ENCODE data around the gene CD19.
"Not testable (repeated sequence)": the region's sequence is repeated elsewhere in the genome, so short reads cannot be mapped to it uniquely, and the experiment has no call there.

Gene CD19

DNA sequence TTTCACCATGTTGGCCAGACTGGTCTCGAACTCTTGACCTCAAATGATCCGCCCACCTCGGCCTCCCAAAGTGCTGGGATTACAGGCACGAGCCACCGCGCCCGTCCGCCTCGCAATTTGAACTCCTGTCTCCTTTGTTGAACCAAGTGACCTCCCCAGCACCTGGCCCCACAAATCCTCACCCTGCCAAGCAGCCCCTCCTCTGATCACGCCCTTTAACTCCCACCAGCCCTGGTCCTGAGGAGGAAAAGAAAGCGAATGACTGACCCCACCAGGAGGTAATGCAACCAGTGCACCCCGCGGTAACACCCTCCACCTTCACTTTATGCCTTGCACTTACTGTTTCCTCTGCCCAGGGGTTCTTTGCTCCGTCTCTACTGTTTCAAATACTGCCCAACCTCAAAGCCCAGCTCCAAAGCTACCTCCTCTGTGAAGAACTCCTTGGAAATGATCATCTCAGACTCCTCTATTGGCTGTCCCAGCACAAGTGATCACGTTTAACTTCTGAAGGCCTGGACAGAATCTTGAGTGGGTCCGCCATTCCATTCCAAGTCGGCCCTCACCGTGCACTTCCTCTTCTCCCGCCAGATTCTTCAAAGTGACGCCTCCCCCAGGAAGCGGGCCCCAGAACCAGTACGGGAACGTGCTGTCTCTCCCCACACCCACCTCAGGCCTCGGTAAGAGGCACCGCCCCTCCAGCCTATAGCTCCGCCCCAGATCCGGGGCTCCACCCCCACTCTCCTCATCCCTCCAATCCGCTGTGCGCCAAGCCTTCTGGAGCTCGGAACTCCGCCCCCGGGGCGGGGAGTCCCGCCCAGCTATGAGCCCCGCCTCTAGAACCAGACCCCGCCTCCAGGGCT is 4.4 kb downstream of the CD19 start:
- peak; percentile 70 to 79 for DNase-seq (ENCODE audit: low read depth in 1 of 2, low spot score in 1 of 2)

DNA sequence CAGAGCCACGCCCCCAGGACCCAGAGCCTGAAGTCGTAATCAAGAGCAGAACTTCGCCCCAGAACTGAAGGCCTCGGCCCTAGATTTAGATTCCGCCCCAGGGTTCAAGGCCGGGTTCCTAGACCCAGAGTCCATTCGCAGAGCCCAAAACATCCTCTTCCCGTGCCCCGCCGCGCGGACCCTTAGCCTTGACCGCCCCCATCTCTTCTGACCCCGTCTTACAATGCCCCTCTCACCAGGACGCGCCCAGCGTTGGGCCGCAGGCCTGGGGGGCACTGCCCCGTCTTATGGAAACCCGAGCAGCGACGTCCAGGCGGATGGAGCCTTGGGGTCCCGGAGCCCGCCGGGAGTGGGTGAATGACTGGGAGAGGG is 5.0 kb downstream of the CD19 start:
- no peak for DNase-seq (ENCODE audit: low read depth in 1 of 2, low spot score in 1 of 2)

GRCh38 chr16:28937222-28937876 is 5.6 kb downstream of the CD19 start:
- no peak for DNase-seq (ENCODE audit: low read depth in 1 of 2, low spot score in 1 of 2)

DNA sequence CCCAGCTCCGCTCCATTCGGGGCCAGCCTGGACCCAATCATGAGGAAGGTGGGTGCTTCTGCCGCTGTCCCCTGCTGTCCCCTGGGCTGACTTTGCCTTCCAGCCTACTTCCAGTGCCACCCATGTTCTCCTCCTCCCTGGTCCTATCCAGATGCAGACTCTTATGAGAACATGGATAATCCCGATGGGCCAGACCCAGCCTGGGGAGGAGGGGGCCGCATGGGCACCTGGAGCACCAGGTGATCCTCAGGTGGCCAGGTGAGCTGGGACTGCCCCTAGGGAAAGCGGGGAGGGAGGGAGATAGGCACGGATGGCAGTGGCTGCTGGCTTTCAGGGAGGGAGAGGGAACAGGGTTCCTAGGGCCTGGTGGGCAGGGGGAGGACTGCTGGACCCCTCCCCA is 7.0 kb downstream of the CD19 start:
- no peak for DNase-seq (ENCODE audit: low read depth in 1 of 2, low spot score in 1 of 2)

- not testable (repeated sequence) for DNase-seq (ENCODE audit: low read depth in 1 of 2, low spot score in 1 of 2)
Observed at GRCh38 chr16:28939825-28940224, 8.1 kb downstream of the CD19 start.

GRCh38 chr16:28943281-28943680 is 11.5 kb downstream of the CD19 start:
- DNase-seq (ENCODE audit: low read depth in 1 of 2, low spot score in 1 of 2): no peak

- no peak for DNase-seq (ENCODE audit: low read depth in 1 of 2, low spot score in 1 of 2)
Observed at GRCh38 chr16:28946681-28947080, 14.9 kb downstream of the CD19 start.

- DNase-seq (ENCODE audit: low read depth in 1 of 2, low spot score in 1 of 2): peak; percentile 99
Observed at GRCh38 chr16:28950648-28951409, 19.1 kb downstream of the CD19 start, which contains the start of gene NFATC2IP. NFATC2IP (plus strand) TSS chr16:28950937; CDS start chr16:28951012, 75 bp downstream.

DNA sequence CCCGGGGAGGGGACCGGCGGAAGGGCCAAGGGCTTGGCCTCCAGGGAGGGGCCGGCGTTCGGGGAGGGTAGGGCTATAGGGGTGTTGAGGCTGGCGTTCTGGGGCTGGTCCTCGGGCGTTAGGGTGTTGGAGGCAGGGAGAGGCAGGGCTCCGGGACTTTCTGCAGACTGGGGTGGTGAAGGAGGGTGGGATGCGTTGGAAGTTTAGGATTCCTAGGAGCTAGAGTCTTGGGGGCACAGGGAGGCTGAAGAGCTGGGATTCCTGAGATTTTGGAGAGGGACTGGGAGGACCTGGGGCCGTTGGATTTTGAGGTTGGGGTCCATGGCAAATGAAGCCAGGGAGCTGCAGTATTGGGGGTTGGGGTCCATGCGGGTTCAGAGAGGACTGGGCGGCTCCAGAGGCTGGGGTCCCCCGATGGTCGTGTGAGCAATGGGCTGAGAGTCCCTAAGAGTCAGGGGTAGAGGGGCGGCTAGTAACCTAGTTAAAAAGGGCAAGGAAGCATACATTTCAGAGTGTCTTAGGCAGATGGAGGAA is 19.7 kb downstream of the CD19 start:
- DNase-seq (ENCODE audit: low read depth in 1 of 2, low spot score in 1 of 2): no peak

DNA sequence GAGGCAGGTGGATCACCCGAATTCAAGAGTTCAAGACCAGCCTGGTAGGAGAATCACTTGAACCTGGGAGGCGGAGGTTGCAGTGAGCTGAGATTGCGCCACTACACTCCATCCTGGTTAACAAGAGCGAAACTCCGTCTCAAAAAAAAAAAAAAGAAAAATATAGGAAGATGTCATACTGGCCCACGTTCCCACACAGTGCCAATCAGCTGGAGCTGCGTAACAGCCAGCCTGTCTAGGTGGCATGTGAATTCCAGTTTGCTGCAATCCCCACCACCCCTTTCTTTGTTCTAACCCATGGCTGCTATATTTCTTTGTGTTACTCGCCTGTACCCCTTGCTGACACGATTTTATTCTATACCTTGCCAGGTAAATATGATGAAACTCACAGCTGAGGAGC is 26.4 kb downstream of the CD19 start:
- no peak for DNase-seq (ENCODE audit: low read depth in 1 of 2, low spot score in 1 of 2)

- no peak for DNase-seq (ENCODE audit: low read depth in 1 of 2, low spot score in 1 of 2)
Observed at GRCh38 chr16:28958836-28959235, 27.1 kb downstream of the CD19 start.

DNA sequence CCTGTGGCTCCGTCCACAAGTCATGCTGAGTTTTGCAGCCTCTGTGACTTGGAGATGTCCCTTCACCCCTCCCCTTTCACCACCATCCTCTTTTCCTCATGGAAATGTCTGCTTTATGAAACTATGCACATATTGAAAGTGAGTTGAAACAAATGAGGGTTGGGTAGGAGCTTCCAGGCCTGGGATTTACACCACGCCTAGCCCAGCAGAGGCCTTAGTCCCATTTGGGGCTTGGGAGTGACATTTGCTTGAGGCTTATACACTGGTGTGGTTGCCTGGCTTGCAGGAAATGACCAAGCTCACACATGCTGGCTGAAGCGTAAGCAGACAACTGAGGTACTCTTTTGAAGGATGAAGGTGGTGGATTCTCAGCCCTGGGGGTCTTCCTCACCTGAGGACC is 32.3 kb downstream of the CD19 start:
- no peak for DNase-seq (ENCODE audit: low read depth in 1 of 2, low spot score in 1 of 2)

GRCh38 chr16:28964496-28964895 is 32.7 kb downstream of the CD19 start:
- no peak for DNase-seq (ENCODE audit: low read depth in 1 of 2, low spot score in 1 of 2)

- no peak for DNase-seq (ENCODE audit: low read depth in 1 of 2, low spot score in 1 of 2)
Observed at GRCh38 chr16:28967156-28967555, 35.4 kb downstream of the CD19 start.

- not testable (repeated sequence) for DNase-seq (ENCODE audit: low read depth in 1 of 2, low spot score in 1 of 2)
Observed at GRCh38 chr16:28969696-28970095, 37.9 kb downstream of the CD19 start.

DNA sequence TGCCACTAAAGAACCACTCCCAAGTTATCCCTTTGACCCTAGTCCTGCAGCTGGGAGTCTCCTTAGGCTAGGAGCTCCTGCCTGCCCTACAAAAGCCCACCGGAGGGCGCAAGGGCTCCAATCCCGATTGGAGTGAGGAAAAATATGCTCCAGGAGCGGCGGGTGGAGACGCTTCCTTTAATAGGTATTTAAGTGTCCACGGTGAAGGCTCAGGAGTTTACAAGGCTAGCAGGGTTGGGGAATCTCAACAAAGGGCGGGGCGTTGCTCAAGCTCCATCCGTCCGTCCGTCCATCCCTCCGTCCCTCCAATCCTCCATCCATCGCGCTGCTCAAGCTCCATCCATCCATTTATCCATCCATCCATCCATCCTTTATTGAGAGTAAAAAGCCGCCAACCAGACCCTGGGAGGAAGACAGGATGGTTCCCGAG is 42.3 kb downstream of the CD19 start:
- DNase-seq (ENCODE audit: low read depth in 1 of 2, low spot score in 1 of 2): no peak

DNA sequence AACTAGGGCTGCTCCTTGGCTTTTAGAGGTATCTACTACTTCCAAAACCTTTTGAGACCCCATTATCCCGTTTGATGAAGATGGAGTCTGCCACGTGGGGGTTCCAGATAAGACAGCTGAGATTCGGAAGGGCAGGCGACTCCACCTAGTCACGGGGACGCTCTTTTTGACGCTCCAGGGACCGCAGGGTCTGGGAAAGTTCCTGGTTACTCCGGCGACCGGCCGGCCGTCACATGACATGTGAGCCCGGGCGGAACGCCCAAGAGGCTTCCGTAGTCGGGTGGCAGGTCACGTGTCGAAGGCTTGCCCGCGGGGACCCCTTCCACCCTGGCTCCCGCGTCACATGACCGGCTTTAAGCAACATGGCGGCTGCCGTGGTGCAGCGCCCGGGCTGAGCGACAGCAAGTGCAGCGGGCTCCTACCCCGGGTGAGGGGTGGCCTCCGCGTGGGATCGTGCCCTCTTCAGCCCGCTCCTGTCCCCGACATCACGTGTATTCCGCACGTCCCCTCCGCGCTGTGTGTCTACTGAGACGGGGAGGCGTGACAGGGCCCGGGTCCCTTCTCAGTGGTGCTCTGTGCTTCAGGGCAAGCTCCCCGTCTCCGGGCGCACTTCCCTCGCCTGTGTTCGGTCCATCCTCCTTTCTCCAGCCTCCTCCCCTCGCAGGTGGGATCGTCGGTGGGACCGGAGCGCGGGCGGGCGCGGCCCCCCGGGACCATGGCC is 42.8 kb downstream of the CD19 start, which contains the start of gene SPNS1:
Gene SPNS1, plus strand, starts transcription at position 342 of the 721 bp plus-strand sequence. Its CDS starts 374 bp downstream, at position 716.
- peak; percentile 82 to 85 for DNase-seq (ENCODE audit: low read depth in 1 of 2, low spot score in 1 of 2)

GRCh38 chr16:28975158-28975599 is 43.4 kb downstream of the CD19 start:
- DNase-seq (ENCODE audit: low read depth in 1 of 2, low spot score in 1 of 2): no peak

- DNase-seq (ENCODE audit: low read depth in 1 of 2, low spot score in 1 of 2): no peak
Observed at GRCh38 chr16:28977703-28978662, 46.2 kb downstream of the CD19 start.

Data from stimulated activated CD4-positive, alpha-beta T cell treated with anti-CD3 and anti-CD28 coated beads, Interleukin-15, amount 100 ng/mL, for 1 hour (primary cell).